K562 (cell line): ENCODE results near the gene BOLA3. TPM values are rescaled to one million over a fixed set of nuclear protein-coding genes. Genes with fewer than 3 reads are reported as not detected.

Experiments used
- BHLHE40 ChIP-seq: IDR thresholded peaks from 2 replicates; pipeline ENCODE4 v1.6.1; 2011; ENCODE audit warnings: low read length, improper control_type of control experiment
- CTBP1 ChIP-seq: fragments of 450-650 bp; IDR thresholded peaks from 2 replicates; pipeline ENCODE4 v1.6.1; 2016; ENCODE audit warnings: borderline replicate concordance
- ELF1 ChIP-seq: fragments of 200-800 bp; sonication (Bioruptor generic); IDR thresholded peaks from 2 replicates; pipeline ENCODE4 v1.6.1; 2016; ENCODE audit warnings: missing genetic modification characterization, missing compliant biosample characterization
- HMBOX1 ChIP-seq: sonication (generic); IDR thresholded peaks from 2 replicates; pipeline ENCODE4 v1.6.1; 2016
- ILF3 ChIP-seq: fragments of 450-650 bp; IDR thresholded peaks from 2 replicates; pipeline ENCODE4 v1.6.1; 2018; ENCODE audit warnings: antibody characterized with exemption, mild to moderate bottlenecking, moderate library complexity, borderline replicate concordance
- KLF1 ChIP-seq: fragments of 450-650 bp; IDR thresholded peaks from 2 replicates; pipeline ENCODE4 v1.6.1; 2016; ENCODE audit warnings: missing genetic modification characterization, missing compliant biosample characterization
- PBX2 ChIP-seq, 2 experiments: IDR thresholded peaks in 1 of 2; conservative IDR thresholded peaks in 1 of 2; 2 replicates each; pipeline ENCODE4 v1.6.1; 2016; ENCODE audit warnings: low read depth in 2 of 2, mild to moderate bottlenecking in 1 of 2, missing compliant biosample characterization in 1 of 2, missing genetic modification characterization in 1 of 2, moderate library complexity in 1 of 2
- PCBP2 ChIP-seq: fragments of 200-400 bp; formaldehyde crosslinking; IDR thresholded peaks from 2 replicates; pipeline ENCODE4 v1.6.1; 2018; ENCODE audit warnings: low read length, low read depth, mild to moderate bottlenecking, moderate library complexity; ENCODE audit not compliant: poor library complexity, severe bottlenecking
- RREB1 ChIP-seq: fragments of 250-450 bp; sonication (Bioruptor Pico); IDR thresholded peaks from 2 replicates; pipeline ENCODE4 v1.4.0; 2020
- SMAD4 ChIP-seq: fragments of 250-450 bp; sonication (Bioruptor Pico); conservative IDR thresholded peaks from 2 replicates; pipeline ENCODE4 v1.8.0; 2021; ENCODE audit warnings: inconsistent platforms, mild to moderate bottlenecking, moderate library complexity
- STAG1 ChIP-seq: sonication (generic); formaldehyde crosslinking; IDR thresholded peaks from 2 replicates; pipeline ENCODE4 v1.5.0; 2020; ENCODE audit warnings: missing genetic modification reagents, borderline replicate concordance
- TBP ChIP-seq: optimal IDR thresholded peaks from 2 replicates; pipeline ENCODE3; 2011; ENCODE audit warnings: low read depth, low read length, improper control_type of control experiment
- ZNF79 ChIP-seq: fragments of 250-450 bp; sonication (Bioruptor Pico); IDR thresholded peaks from 2 replicates; pipeline ENCODE4 v1.4.0; 2020; ENCODE audit warnings: low read depth, mild to moderate bottlenecking, moderate library complexity
- polyA plus RNA-seq, 8 experiments: library from polyadenylated mRNA; depleted of rRNA in 4 of 8; stranded (reverse) in 5 of 8; unstranded in 3 of 8; fragments of >200 nt; fragmentation: Nextera tagmentation in 2 of 8; fragmentation: Illumina TruSeq in 1 of 8; extraction: Ambion mirVana in 2 of 8; extraction: Trizol in 1 of 8; gene quantifications; 2 replicates each; pipeline versions ENCODE4 v1.2.1 to v1.2.3, GENCODE V29; 2011 to 2014; ENCODE audit warnings: inconsistent platforms in 1 of 8, missing spikeins in 1 of 8
- total RNA-seq, 7 experiments: library from RNA; depleted of rRNA in 6 of 7; stranded (reverse); fragments of >200 nt in 6 of 7; fragmentation: Illumina TruSeq in 2 of 7; extraction: Trizol in 2 of 7; gene quantifications; 2 replicates each; pipeline versions ENCODE4 v1.2.1 to v1.2.3, GENCODE V29; 2011 to 2021; ENCODE audit warnings: low replicate concordance in 1 of 7
- TF ChIP-seq, protein P1 (sequence below): fragments of 450-650 bp; IDR thresholded peaks from 2 replicates; pipeline ENCODE4 v1.6.1; 2016; ENCODE audit warnings: low read depth, mild to moderate bottlenecking, moderate library complexity
- TF ChIP-seq, protein P2 (sequence below): IDR thresholded peaks from 3 replicates; pipeline ENCODE4 v1.6.1; 2011; ENCODE audit warnings: borderline replicate concordance, mild to moderate bottlenecking; ENCODE audit not compliant: insufficient read length, insufficient read depth

BOLA3 gene
- total and polyA plus RNA-seq, 9 of the 15 experiments (the other 6 are each of a cell fraction or from before 2014, with no cell fraction given) = 149 to 619 (median 255) TPM

DNA sequence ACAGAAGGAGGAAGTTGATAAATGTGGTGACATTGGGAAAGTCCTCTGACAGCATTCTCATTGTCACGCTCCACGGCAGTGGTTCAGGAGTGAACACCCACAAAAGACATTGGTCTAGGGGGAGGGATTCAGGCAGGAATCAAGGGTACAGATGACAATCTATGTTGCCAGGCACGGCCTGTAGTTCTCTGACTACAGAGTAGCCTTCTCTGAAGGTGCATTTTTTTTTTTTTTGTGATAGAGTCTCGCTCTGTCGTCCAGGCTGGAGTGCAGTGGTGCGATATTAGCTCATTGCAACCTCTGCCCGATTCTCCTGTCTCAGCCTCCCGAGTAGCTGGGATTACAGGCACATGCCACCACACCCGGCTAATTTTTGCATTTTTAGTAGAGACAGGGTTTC, 38.3 kb upstream of the BOLA3 start (continued):
- TF ChIP-seq RREB1 (CRISPR knock-in tag) = no peak
- TF ChIP-seq, protein P1, sequence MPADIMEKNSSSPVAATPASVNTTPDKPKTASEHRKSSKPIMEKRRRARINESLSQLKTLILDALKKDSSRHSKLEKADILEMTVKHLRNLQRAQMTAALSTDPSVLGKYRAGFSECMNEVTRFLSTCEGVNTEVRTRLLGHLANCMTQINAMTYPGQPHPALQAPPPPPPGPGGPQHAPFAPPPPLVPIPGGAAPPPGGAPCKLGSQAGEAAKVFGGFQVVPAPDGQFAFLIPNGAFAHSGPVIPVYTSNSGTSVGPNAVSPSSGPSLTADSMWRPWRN = 0 out of 2 replicates have a peak, but pooled peaks have one; percentile 30
- TF ChIP-seq ILF3 = no peak
- no peak for TF ChIP-seq ZNF79
- TF ChIP-seq PCBP2 = no peak
- TF ChIP-seq, protein P2, sequence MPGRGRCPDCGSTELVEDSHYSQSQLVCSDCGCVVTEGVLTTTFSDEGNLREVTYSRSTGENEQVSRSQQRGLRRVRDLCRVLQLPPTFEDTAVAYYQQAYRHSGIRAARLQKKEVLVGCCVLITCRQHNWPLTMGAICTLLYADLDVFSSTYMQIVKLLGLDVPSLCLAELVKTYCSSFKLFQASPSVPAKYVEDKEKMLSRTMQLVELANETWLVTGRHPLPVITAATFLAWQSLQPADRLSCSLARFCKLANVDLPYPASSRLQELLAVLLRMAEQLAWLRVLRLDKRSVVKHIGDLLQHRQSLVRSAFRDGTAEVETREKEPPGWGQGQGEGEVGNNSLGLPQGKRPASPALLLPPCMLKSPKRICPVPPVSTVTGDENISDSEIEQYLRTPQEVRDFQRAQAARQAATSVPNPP = no peak
- TF ChIP-seq CTBP1 = peak; percentile 55
- TF ChIP-seq HMBOX1 = no peak
- peak; percentile 29; the same call in 1 of the 2 replicates for TF ChIP-seq ELF1 (tag)
- TF ChIP-seq PBX2 (CRISPR knock-in tag; IDR thresholded peaks at IDR 0.05; ENCODE audit: low read depth) = no peak
- peak; percentile 85 for TF ChIP-seq PBX2 (tag; conservative IDR thresholded peaks at IDR 0.05; ENCODE audit: low read depth)
- TF ChIP-seq STAG1 (CRISPR knock-in tag) = no peak
- peak; percentile 73 for TF ChIP-seq SMAD4 (CRISPR knock-in tag)
- peak; percentile 73 for TF ChIP-seq BHLHE40
- no peak for TF ChIP-seq KLF1 (tag)
- TF ChIP-seq TBP = peak; percentile 57
